Natural killer cell treated with Interleukin-12 subunit alpha and Interleukin-12 subunit beta and Interleukin-15 and Interleukin-18, amount 100 ng/mL, for 72 hours (primary cell): ENCODE results near the gene PDCD11. TPM values are rescaled to one million over a fixed set of nuclear protein-coding genes. Genes with fewer than 3 reads are reported as not detected.
"Not testable (repeated sequence)": the region's sequence is repeated elsewhere in the genome, so short reads cannot be mapped to it uniquely, and the experiment has no call there.

Experiments
- ATAC-seq, 2 donors: fragments of 150-1000 bp; cut with Tn5 transposase in 1 of 2; sonication (Bioruptor Pico), chemical (Tn5 transposase) in 1 of 2; 2 replicates each; pipeline ENCODE4 v1.10.0; 2021
- DNase-seq: peaks from one replicate; pipeline ENCODE4 v3.0.0; 2022; ENCODE audit warnings: low spot score
- H3K27ac Mint-ChIP-seq, 2 donors: 1 replicate in 1 of 2; 2 replicates in 1 of 2; pipeline ENCODE4 v1.8.0; 2022; ENCODE audit warnings: mixed read lengths in 2 of 2, mild to moderate bottlenecking in 1 of 2, moderate library complexity in 1 of 2
- H3K27me3 Mint-ChIP-seq, 2 donors: 1 replicate in 1 of 2; 2 replicates in 1 of 2; pipeline ENCODE4 v1.8.0; 2022; ENCODE audit warnings: mixed read lengths in 2 of 2
- H3K36me3 Mint-ChIP-seq: one replicate; pipeline ENCODE4 v1.8.0; 2022; ENCODE audit warnings: mixed read lengths
- H3K4me1 Mint-ChIP-seq, 2 donors: 1 replicate in 1 of 2; 2 replicates in 1 of 2; pipeline ENCODE4 v1.8.0; 2022; ENCODE audit warnings: low read depth in 2 of 2, mixed read lengths in 2 of 2, mild to moderate bottlenecking in 1 of 2
- H3K4me3 Mint-ChIP-seq: one replicate; pipeline ENCODE4 v1.8.0; 2022; ENCODE audit warnings: mixed read lengths
- H3K9me3 Mint-ChIP-seq: 2 replicates; pipeline ENCODE4 v1.8.0; 2022; ENCODE audit warnings: mixed read lengths
- total RNA-seq, 2 donors: library from RNA; stranded (reverse); gene quantifications; one replicate each; pipeline ENCODE4 v1.2.3, GENCODE V29; 2022

Gene PDCD11, protein sequence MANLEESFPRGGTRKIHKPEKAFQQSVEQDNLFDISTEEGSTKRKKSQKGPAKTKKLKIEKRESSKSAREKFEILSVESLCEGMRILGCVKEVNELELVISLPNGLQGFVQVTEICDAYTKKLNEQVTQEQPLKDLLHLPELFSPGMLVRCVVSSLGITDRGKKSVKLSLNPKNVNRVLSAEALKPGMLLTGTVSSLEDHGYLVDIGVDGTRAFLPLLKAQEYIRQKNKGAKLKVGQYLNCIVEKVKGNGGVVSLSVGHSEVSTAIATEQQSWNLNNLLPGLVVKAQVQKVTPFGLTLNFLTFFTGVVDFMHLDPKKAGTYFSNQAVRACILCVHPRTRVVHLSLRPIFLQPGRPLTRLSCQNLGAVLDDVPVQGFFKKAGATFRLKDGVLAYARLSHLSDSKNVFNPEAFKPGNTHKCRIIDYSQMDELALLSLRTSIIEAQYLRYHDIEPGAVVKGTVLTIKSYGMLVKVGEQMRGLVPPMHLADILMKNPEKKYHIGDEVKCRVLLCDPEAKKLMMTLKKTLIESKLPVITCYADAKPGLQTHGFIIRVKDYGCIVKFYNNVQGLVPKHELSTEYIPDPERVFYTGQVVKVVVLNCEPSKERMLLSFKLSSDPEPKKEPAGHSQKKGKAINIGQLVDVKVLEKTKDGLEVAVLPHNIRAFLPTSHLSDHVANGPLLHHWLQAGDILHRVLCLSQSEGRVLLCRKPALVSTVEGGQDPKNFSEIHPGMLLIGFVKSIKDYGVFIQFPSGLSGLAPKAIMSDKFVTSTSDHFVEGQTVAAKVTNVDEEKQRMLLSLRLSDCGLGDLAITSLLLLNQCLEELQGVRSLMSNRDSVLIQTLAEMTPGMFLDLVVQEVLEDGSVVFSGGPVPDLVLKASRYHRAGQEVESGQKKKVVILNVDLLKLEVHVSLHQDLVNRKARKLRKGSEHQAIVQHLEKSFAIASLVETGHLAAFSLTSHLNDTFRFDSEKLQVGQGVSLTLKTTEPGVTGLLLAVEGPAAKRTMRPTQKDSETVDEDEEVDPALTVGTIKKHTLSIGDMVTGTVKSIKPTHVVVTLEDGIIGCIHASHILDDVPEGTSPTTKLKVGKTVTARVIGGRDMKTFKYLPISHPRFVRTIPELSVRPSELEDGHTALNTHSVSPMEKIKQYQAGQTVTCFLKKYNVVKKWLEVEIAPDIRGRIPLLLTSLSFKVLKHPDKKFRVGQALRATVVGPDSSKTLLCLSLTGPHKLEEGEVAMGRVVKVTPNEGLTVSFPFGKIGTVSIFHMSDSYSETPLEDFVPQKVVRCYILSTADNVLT (N-terminal part only)
- 100 to 1,000 TPM in 1 of 2 donors, 10 to 100 TPM in 1; 61.7 to 151 TPM for total RNA-seq

GRCh38 chr10:103396067-103396788 is at the start of gene PDCD11, which contains the start of gene ATP5MK:
Gene PDCD11 (plus strand): TSS chr10:103396626. CDS start chr10:103398427, 1,801 bp downstream.
Gene ATP5MK (minus strand): TSS chr10:103396475. CDS start chr10:103392457, 4,018 bp downstream.
- H3K9me3 Mint-ChIP-seq: no peaks in the 10 kb centered on the region
- peak within 1 kb of the TSS; percentile 78 to 94 for H3K27ac Mint-ChIP-seq
- peaks cover 34 to 47% of the 10 kb centered on the region in 2 donors for H3K4me1 Mint-ChIP-seq
- DNase-seq (peak; percentile 98), ATAC-seq (peak; percentile 100)
- no peaks in the 10 kb centered on the region for H3K27me3 Mint-ChIP-seq
- H3K4me3 Mint-ChIP-seq: peak within 1 kb of the TSS; percentile 99
- H3K36me3 Mint-ChIP-seq: peaks cover 23% of the 10 kb centered on the region

DNA sequence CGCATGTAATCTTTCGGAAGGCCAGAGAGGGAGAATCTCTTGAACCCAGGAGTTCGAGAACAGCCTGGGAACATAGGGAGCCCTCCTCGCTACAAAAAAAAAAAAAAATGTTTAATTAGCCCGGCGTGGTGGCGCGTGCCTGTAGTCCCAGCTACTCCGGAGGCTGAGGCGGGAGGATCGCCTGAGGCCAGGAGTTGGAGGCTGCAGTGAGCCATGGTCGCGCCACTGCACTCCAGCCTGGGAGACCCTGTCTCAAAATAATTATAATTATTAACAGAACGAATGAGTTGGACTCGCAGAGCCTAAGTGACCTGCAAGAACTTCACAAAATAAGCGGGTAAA is 46.3 kb upstream of the PDCD11 start:
- peaks cover 0 to 2% of the 10 kb centered on the region in 2 donors for H3K4me1 Mint-ChIP-seq
- peak overlapping the region; percentile 64 to 80 for H3K27ac Mint-ChIP-seq
- no peaks in the 10 kb centered on the region for H3K36me3 Mint-ChIP-seq
- H3K9me3 Mint-ChIP-seq: no peaks in the 10 kb centered on the region
- H3K4me3 Mint-ChIP-seq: peak overlapping the region; percentile 89
- no peaks in the 10 kb centered on the region for H3K27me3 Mint-ChIP-seq
- no peak for ATAC-seq
- DNase-seq: no peak

GRCh38 chr10:103350517-103351260 is 45.7 kb upstream of the PDCD11 start, which contains the start of gene PCGF6:
Gene PCGF6 (minus strand): TSS chr10:103351140. CDS start chr10:103351066, 74 bp downstream.
- Mint-ChIP-seq H3K4me1 (peaks cover 0 to 2% of the 10 kb centered on the region in 2 donors), H3K27ac (peak within 1 kb of the TSS; percentile 64 to 80), H3K27me3 (no peaks in the 10 kb centered on the region)

DNA sequence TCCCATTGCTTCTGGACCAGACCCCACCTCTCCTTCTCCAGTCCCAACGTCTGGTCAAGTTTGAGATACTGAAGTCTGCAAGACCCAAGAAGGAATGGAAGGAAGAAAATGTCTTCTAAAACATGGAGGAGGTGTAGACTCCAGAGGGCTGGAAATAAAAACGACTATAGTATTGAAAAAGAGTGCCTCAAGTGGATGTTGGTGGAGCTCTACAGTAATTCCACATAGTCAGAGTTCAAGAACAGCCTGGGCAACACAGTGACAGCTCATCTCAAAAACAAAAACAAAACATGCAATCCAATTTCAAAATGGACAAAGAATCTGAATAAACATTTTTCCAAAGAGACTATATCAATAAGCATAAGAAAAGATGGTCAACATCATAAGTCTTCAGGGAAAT is 43.1 kb upstream of the PDCD11 start:
- Mint-ChIP-seq H3K4me1 (peaks cover 0 to 2% of the 10 kb centered on the region in 2 donors), H3K27me3 (no peaks in the 10 kb centered on the region), H3K36me3 (no peaks in the 10 kb centered on the region), H3K4me3 (no peak overlapping the region), H3K9me3 (no peaks in the 10 kb centered on the region), H3K27ac (no peak overlapping the region)
- ATAC-seq: no peak
- DNase-seq: no peak

More at GRCh38 chr10:103350517-103351260, 45.7 kb upstream of the PDCD11 start, which contains the start of gene PCGF6:
- Mint-ChIP-seq H3K4me3 (peak within 1 kb of the TSS; percentile 89), H3K36me3 (no peaks in the 10 kb centered on the region), H3K9me3 (no peaks in the 10 kb centered on the region)
- peak; percentile 94 for ATAC-seq
- DNase-seq: peak; percentile 90

- H3K9me3 Mint-ChIP-seq, H3K27ac Mint-ChIP-seq, H3K36me3 Mint-ChIP-seq, H3K4me3 Mint-ChIP-seq, ATAC-seq, H3K27me3 Mint-ChIP-seq, DNase-seq, H3K4me1 Mint-ChIP-seq: not testable (repeated sequence)
Observed at GRCh38 chr10:103354567-103354966, 41.9 kb upstream of the PDCD11 start.

DNA sequence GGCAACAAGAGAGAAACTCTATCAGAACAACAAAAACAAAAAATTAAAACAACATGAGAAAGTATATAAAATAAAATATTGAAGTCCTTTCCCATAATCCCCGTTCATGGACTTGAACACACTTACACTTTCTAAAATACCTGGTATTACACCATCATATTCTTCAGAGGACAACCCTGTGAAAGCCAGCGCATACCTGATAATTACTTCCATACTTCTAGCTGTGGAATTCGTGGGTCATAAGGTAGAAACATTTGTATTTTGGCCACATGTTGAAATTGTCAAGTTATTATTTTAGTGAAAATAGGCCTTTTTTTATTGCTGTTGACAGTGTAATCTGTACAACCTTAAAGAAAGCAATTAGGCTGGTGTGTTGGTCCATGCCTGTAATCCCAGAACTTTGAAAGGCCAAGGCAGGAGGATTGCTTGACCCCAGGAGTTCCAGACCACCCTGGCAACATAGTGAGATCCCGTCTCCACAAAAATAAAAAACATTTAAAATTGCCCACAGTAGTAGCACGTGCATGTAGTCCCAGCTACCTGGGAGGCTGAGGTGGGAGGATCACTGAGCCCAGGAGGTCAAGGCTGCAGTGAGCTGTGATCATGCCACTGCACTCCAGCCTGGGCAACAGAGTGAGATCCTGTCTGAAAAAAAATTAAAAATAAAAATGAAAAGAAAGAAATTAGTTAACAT is 40.4 kb upstream of the PDCD11 start:
- H3K27ac Mint-ChIP-seq: no peak overlapping the region
- H3K36me3 Mint-ChIP-seq: no peaks in the 10 kb centered on the region
- no peaks in the 10 kb centered on the region for H3K9me3 Mint-ChIP-seq
- H3K4me3 Mint-ChIP-seq: no peak overlapping the region
- no peak for ATAC-seq
- H3K4me1 Mint-ChIP-seq: no peaks in the 10 kb centered on the region
- DNase-seq: no peak
- H3K27me3 Mint-ChIP-seq: no peaks in the 10 kb centered on the region

DNA sequence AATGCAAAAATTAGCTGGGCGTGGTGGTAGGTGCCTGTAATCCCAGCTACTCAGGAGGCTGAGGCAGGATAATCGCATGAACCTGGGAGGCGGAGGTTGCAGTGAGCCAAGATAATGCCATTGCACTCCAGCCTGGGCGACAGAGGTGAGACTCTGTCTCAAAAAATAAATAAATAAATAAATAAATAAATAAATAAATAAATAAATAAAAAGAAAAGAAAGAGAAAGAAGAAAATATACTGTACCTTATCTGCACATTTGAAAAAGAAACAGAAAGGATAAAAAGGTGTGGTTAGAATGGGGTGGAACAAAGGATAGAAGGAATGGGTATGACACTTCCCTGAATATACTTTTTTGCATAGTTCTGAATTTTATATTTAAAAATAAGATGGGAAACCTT is 36.9 kb upstream of the PDCD11 start:
- H3K4me1 Mint-ChIP-seq, H3K27me3 Mint-ChIP-seq, H3K4me3 Mint-ChIP-seq, H3K9me3 Mint-ChIP-seq, H3K27ac Mint-ChIP-seq, H3K36me3 Mint-ChIP-seq, ATAC-seq, DNase-seq: not testable (repeated sequence)

DNA sequence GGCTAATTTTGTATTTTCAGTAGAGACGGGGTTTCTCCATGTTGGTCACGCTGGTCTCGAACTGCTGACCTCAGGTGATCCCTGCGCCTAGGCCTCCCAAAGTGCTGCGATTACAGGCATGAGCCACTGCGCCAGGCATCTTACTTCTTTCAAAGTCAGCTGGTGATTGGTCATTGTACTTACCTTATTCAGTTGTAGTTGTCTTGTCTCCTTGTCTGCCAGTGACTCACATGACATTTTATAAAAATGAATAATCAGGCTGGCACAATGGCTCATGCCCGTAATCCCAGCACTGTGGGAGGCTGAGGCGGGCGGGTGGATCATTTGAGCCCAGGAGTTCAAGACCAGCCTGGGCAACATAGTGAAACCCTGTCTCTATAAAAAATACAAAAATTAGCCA is 35.6 kb upstream of the PDCD11 start:
- H3K36me3 Mint-ChIP-seq, DNase-seq, H3K4me1 Mint-ChIP-seq, H3K4me3 Mint-ChIP-seq, H3K27ac Mint-ChIP-seq, ATAC-seq, H3K9me3 Mint-ChIP-seq, H3K27me3 Mint-ChIP-seq: not testable (repeated sequence)

GRCh38 chr10:103367379-103367781 is 29.0 kb upstream of the PDCD11 start:
- H3K4me3 Mint-ChIP-seq: peak overlapping the region; percentile 91
- H3K36me3 Mint-ChIP-seq: no peaks in the 10 kb centered on the region
- no peak for ATAC-seq
- H3K4me1 Mint-ChIP-seq: peaks cover 9 to 12% of the 10 kb centered on the region in 2 donors
- H3K27ac Mint-ChIP-seq: peak overlapping the region; percentile 86 to 96
- H3K9me3 Mint-ChIP-seq: no peaks in the 10 kb centered on the region
- H3K27me3 Mint-ChIP-seq: no peaks in the 10 kb centered on the region
- DNase-seq: no peak

DNA sequence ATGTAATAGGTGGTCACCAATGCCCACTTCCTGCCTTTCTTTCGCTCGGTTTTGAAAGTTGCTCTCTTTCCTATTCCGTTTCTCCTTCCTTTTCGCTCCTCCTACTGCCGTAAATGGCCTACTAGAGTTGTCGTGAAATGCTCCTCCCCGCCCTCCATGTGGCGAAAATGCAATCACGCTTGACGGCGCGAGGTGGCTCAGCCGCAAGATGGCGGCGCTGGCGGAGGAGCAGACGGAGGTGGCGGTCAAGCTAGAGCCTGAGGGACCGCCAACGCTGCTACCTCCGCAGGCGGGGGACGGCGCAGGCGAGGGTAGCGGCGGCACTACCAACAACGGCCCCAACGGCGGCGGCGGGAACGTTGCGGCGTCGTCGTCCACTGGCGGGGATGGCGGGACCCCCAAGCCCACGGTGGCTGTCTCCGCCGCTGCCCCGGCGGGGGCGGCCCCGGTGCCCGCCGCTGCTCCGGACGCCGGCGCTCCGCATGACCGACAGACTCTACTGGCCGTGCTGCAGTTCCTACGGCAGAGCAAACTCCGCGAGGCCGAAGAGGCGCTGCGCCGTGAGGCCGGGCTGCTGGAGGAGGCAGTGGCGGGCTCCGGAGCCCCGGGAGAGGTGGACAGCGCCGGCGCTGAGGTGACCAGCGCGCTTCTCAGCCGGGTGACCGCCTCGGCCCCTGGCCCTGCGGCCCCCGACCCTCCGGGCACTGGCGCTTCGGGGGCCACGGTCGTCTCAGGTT is 28.5 kb upstream of the PDCD11 start, which contains the start of gene TAF5:
Gene TAF5, plus strand, starts transcription at position 195 of the 737 bp plus-strand sequence. Its CDS starts 14 bp downstream, at position 209.
- Mint-ChIP-seq H3K4me3 (peak within 1 kb of the TSS; percentile 91), H3K4me1 (peaks cover 9 to 12% of the 10 kb centered on the region in 2 donors), H3K9me3 (no peaks in the 10 kb centered on the region), H3K36me3 (no peaks in the 10 kb centered on the region), H3K27me3 (no peaks in the 10 kb centered on the region), H3K27ac (peak within 1 kb of the TSS; percentile 86 to 96)
- DNase-seq: peak; percentile 93
- ATAC-seq: peak; percentile 83 to 88

DNA sequence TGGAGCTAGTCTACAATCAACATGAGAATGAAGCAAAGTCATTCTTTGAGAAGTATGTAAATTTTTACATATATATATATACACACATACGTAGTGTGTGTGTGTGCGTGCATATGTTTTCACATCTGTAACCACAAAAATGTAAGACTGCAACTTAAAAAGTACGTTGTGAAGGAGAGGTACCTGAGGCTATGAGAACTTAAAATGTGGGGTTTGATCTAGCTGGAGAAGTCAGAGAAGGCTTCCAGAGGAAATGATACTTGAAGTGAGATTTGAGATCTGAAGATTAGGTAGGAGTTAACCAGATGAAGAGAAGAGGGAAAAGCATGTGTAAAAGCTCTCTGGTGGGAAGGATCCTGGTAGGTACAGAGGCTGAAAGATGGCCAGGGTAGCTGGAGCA is 22.9 kb upstream of the PDCD11 start:
- ATAC-seq (no peak), DNase-seq (no peak)
- Mint-ChIP-seq H3K4me3 (no peak overlapping the region), H3K9me3 (no peaks in the 10 kb centered on the region), H3K27ac (no peak overlapping the region), H3K36me3 (peaks cover 14% of the 10 kb centered on the region), H3K4me1 (peaks cover 8 to 13% of the 10 kb centered on the region in 2 donors), H3K27me3 (no peaks in the 10 kb centered on the region)
